OCI-LY7 (cell line): Measurements from ENCODE around the gene MEGF8. TPM values are rescaled to one million over a fixed set of nuclear protein-coding genes. Genes with fewer than 3 reads are reported as not detected.

Source experiments
- BruUV-seq: library from RNA; stranded (reverse); fragments of 400-500 nt; replicated peaks from 2 replicates; lab custom pipeline; 2021; lab: Mats Ljungman, UMichigan
- CTCF ChIA-PET: fragments of 300-600 bp; sonication (Branson Sonifier 250); formaldehyde crosslinking; loops from one replicate; lab custom pipeline; 2022; ENCODE audit warnings: antibody characterized with exemption; ENCODE audit not compliant: unreplicated experiment; lab: Charles Lee
- POLR2A ChIA-PET: fragments of 300-600 bp; sonication (Branson Sonifier 250); formaldehyde crosslinking; loops from one replicate; lab custom pipeline; 2022; ENCODE audit warnings: antibody characterized with exemption; lab: Charles Lee
- DNase-seq: peaks from one replicate; pipeline ENCODE4 v3.0.0-alpha.2; 2015; ENCODE audit warnings: low spot score
- H2AFZ ChIP-seq: fragments of 200-600 bp; sonication (generic), shearing (Covaris generic); 2 replicates; pipeline ENCODE4 v1.6.1; 2014; ENCODE audit warnings: mild to moderate bottlenecking, antibody characterized with exemption, low read length, moderate library complexity
- H3K27ac ChIP-seq: fragments of 200-600 bp; sonication (generic); 2 replicates; pipeline ENCODE4 v1.5.1; 2014; ENCODE audit warnings: mixed run types, low read depth, mild to moderate bottlenecking, moderate library complexity, low read length, inconsistent platforms; ENCODE audit not compliant: poor library complexity, severe bottlenecking
- H3K36me3 ChIP-seq: fragments of 200-600 bp; sonication (generic); 2 replicates; pipeline ENCODE4 v1.6.1; 2014; ENCODE audit warnings: mild to moderate bottlenecking, antibody characterized with exemption, low read length, moderate library complexity, mixed read lengths; ENCODE audit not compliant: insufficient read depth
- H3K4me1 ChIP-seq: fragments of 200-600 bp; sonication (generic); 2 replicates; pipeline ENCODE4 v1.5.1; 2014; ENCODE audit warnings: mild to moderate bottlenecking, low read length; ENCODE audit not compliant: insufficient read depth, poor library complexity, severe bottlenecking
- H3K4me2 ChIP-seq: fragments of 200-600 bp; sonication (generic); 2 replicates; pipeline ENCODE4 v1.6.1; 2014; ENCODE audit warnings: mild to moderate bottlenecking, low read length
- H3K4me3 ChIP-seq: fragments of 200-600 bp; sonication (generic); 2 replicates; pipeline ENCODE4 v1.5.1; 2014; ENCODE audit warnings: mild to moderate bottlenecking, low read depth, low read length; ENCODE audit not compliant: poor library complexity, severe bottlenecking
- H3K79me2 ChIP-seq: fragments of 200-600 bp; sonication (generic); 2 replicates; pipeline ENCODE4 v1.6.1; 2016; ENCODE audit warnings: low read depth, mild to moderate bottlenecking, low read length, moderate library complexity, mixed read lengths; ENCODE audit not compliant: insufficient read depth
- H3K9me2 ChIP-seq: fragments of 200-600 bp; sonication (generic); 2 replicates; pipeline ENCODE4 v1.6.1; 2016; ENCODE audit warnings: mild to moderate bottlenecking, low read length, mixed read lengths; ENCODE audit not compliant: insufficient read depth
- H3K9me3 ChIP-seq: fragments of 200-600 bp; sonication (generic); 2 replicates; pipeline ENCODE4 v1.6.1; 2014; ENCODE audit warnings: mild to moderate bottlenecking, mixed run types, low read length, mixed read lengths
- H4K20me1 ChIP-seq: fragments of 200-600 bp; sonication (generic); 2 replicates; pipeline ENCODE4 v1.6.1; 2014; ENCODE audit warnings: mild to moderate bottlenecking, antibody characterized with exemption, low read length, moderate library complexity, mixed read lengths; ENCODE audit not compliant: insufficient read depth
- CTCF ChIP-seq: fragments of 200-600 bp; sonication (generic); conservative IDR thresholded peaks from 2 replicates; pipeline ENCODE4 v1.5.1; 2014; ENCODE audit warnings: mild to moderate bottlenecking, antibody characterized with exemption, low read length, moderate library complexity, mixed read lengths
- EZH2phosphoT487 ChIP-seq: fragments of 200-600 bp; sonication (generic); IDR thresholded peaks from 2 replicates; pipeline ENCODE4 v1.6.1; 2018; ENCODE audit warnings: low read depth, borderline replicate concordance, mild to moderate bottlenecking, mixed run types, antibody characterized with exemption, low read length, moderate library complexity, mixed read lengths
- intact Hi-C: fragments of 100-400 bp; cut with micrococcal nuclease; formaldehyde crosslinking; loops from one replicate; pipeline ENCODE4 v1.10.0; 2022; ENCODE audit not compliant: unreplicated experiment
- total RNA-seq, 2 experiments: library from RNA; depleted of rRNA in 1 of 2; stranded (reverse); fragments of >200 nt in 1 of 2; shearing (Covaris generic) in 1 of 2; gene quantifications; 2 replicates each; pipeline ENCODE4 v1.2.3, GENCODE V29; 2014 to 2022

Gene MEGF8
- total RNA-seq, 2 experiments from 2014 or later, result 10.5 to 14.7 TPM

DNA sequence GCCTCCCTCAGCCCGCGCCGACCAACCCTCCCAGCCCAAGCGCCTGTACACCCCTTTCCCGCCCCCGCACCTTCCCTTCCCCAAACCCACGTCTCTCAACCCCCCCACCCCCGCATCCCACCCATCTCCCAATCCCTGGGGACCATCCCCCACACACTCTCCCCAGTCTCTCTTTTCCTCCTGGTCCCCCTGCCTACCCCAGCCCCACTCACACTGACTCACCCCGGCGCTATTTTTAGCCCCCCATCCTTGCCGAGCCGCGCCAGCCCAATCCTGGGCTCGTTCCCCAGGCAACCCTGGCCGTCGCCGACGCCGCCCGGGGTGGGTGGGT, 44.7 kb upstream of the MEGF8 start:
- intact Hi-C loops, result loop anchor here (1.0 to 10.0 kb wide), 4 partner anchors 36 to 416 kb away; partner anchors contain the start of gene RPS19
- POLR2A ChIA-PET, result interaction anchor here (0.5 to 2.6 kb wide), 4 partner anchors 20 to 38 kb away, joined by 3 to 9 read pairs (median 6); partner anchors contain the start of genes GSK3A, PAFAH1B3 and PRR19
- no peaks in the 10 kb centered on the region for H3K36me3 ChIP-seq
- TF ChIP-seq EZH2phosphoT487 (no peak), CTCF (no peak)
- no peaks in the 10 kb centered on the region for H3K9me3 ChIP-seq
- H3K9me2 ChIP-seq, result no peaks in the 10 kb centered on the region
- no TSS peak for BruUV-seq
- DNase-seq, result no peak
- H3K4me1 ChIP-seq, result peaks cover 50% of the 10 kb centered on the region
- H3K4me2 ChIP-seq, result peak overlapping the region; percentile 93
- H3K27ac ChIP-seq, result peak overlapping the region; percentile 82
- CTCF ChIA-PET, result no interaction called here
- H3K4me3 ChIP-seq, result peak overlapping the region; percentile 83
- H2AFZ ChIP-seq, result no peak overlapping the region
- H4K20me1 ChIP-seq, result peaks cover 10% of the 10 kb centered on the region; the same call in 1 of the 2 replicates
- H3K79me2 ChIP-seq, result peaks cover 13% of the 10 kb centered on the region

DNA sequence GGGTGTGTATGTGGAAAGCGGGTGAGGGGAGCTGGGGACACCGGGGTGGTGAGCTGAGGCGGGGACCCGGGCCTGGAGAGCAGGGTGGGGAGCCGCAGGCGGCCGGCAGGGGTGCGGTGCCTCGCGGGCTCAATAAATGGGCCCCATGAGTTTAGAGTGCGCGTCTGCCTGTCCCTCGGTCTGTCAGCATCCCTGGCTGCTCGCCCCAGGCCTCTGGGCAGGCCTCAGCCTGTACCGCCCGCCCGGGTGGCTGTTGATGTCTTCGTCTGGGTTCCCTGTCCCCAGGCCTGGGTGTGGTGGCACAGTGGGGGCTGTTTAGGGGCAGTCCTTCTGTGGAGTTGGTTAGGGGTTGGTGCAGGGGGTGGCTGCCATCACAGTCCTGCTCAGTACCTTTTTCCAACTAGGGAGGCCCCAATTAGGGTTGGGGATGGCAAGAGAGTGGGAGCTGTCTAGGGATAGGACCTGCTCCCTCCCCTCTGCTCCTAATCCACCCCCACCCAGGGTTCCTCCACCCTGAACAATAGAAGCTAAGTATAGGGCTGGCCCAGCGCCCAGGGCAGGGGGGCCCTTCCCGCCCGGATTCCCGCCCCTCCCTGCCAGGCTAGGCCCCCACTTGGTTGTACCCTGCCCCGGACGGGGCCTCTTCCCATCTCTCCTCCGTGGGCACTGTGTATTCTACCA, 44.1 kb upstream of the MEGF8 start:
- intact Hi-C loops, result loop anchor here (2.0 to 10.0 kb wide), 2 partner anchors 152 to 416 kb away; partner anchors contain the start of gene RPS19
- no peaks in the 10 kb centered on the region for H3K36me3 ChIP-seq
- no peaks in the 10 kb centered on the region for H3K9me2 ChIP-seq
- H4K20me1 ChIP-seq, result peaks cover 10% of the 10 kb centered on the region; the same call in 1 of the 2 replicates
- no TSS peak for BruUV-seq
- no peak overlapping the region for H2AFZ ChIP-seq
- ChIA-PET CTCF (no interaction called here), POLR2A (interaction anchor here (0.5 to 1.5 kb wide), 5 partner anchors 19 to 150 kb away, joined by 3 to 7 read pairs (median 4); partner anchors contain the start of genes GSK3A, PAFAH1B3 and PRR19)
- peak overlapping the region; percentile 83 for H3K4me3 ChIP-seq
- peak overlapping the region; percentile 82 for H3K27ac ChIP-seq
- peaks cover 17% of the 10 kb centered on the region for H3K79me2 ChIP-seq
- peak; percentile 54 for DNase-seq
- no peaks in the 10 kb centered on the region for H3K9me3 ChIP-seq
- H3K4me1 ChIP-seq, result peaks cover 55% of the 10 kb centered on the region
- peak overlapping the region; percentile 93 for H3K4me2 ChIP-seq
- TF ChIP-seq CTCF, result no peak
- no peak for TF ChIP-seq EZH2phosphoT487
